ENCODE data around the gene XRCC4. TPM values are rescaled to one million over a fixed set of nuclear protein-coding genes. Genes with fewer than 3 reads are reported as not detected.

The XRCC4 gene
- total and polyA plus RNA-seq, 2 of the 13 experiments (the other 11 are each of a cell fraction or from before 2014, with no cell fraction given) = 2.8 to 12.6 TPM

- Histone ChIP-seq H3K4me2 (ENCODE audit: low read depth, low read length) (no peak overlapping the region), H3K9ac (ENCODE audit: insufficient read depth, low read depth, low read length) (no peak overlapping the region), H3K4me1 (ENCODE audit: insufficient read depth, low read length) (no peaks in the 10 kb centered on the region), H3K79me2 (ENCODE audit: insufficient read depth, low read length) (no peaks in the 10 kb centered on the region), H3K4me3 (replicated peaks in 1 of 3; ENCODE audit: insufficient read depth in 1 of 3, low read depth in 2 of 3, low read length in 3 of 3) (no peak overlapping the region), H2AFZ (ENCODE audit: low read length) (no peak overlapping the region), H3K27ac (ENCODE audit: extremely low read length, insufficient read depth, low read length) (no peak overlapping the region), H3K27me3 (ENCODE audit: control insufficient read depth in 1 of 2, insufficient read depth in 2 of 2, low read length in 2 of 2) (no peaks in the 10 kb centered on the region), H3K36me3 (replicated peaks in 1 of 2; ENCODE audit: control insufficient read depth in 1 of 2, insufficient read depth in 2 of 2, low read length in 2 of 2) (peaks cover 0 to 2% of the 10 kb centered on the region in 2 experiments; a peak in 3 of 5 replicates), H4K20me1 (ENCODE audit: insufficient read depth, low read length) (no peaks in the 10 kb centered on the region), H3K9me3 (ENCODE audit: low read length) (no peaks in the 10 kb centered on the region)
- DNase-seq (ENCODE audit: low spot score) (no peak), ATAC-seq (no peak), FAIRE-seq (no peak)
- WGBS (ENCODE audit: low lambda C conversion rate) = 93% methylated on average over 3 of the region's 3 CpGs
- BruUV-seq (replicated peaks) = no TSS peak
- ChIA-PET CTCF (ENCODE audit: low intra/inter-chr PET ratio, low total read pairs) (no interaction called here), POLR2A (no interaction called here)
- intact Hi-C loops (cut with micrococcal nuclease; ENCODE audit: unreplicated experiment) = no loop called here
- TF ChIP-seq ZNF207 (IDR thresholded peaks at IDR 0.05; ENCODE audit: borderline replicate concordance) (no peak), ZNF652 (CRISPR knock-in tag; IDR thresholded peaks at IDR 0.05; ENCODE audit: borderline replicate concordance, low read depth) (no peak), ZNF350 (CRISPR knock-in tag; IDR thresholded peaks at IDR 0.05; ENCODE audit: borderline replicate concordance, low read depth) (no peak), MTA3 (CRISPR knock-in tag; IDR thresholded peaks at IDR 0.05) (no peak), NFE2L2 (IDR thresholded peaks at IDR 0.05; ENCODE audit: low read length) (no peak), TARDBP (CRISPR knock-in tag; IDR thresholded peaks at IDR 0.05) (no peak), ZBTB14 (CRISPR knock-in tag; IDR thresholded peaks at IDR 0.05) (no peak), ZNF251 (CRISPR knock-in tag; IDR thresholded peaks at IDR 0.05) (no peak), ZNF605 (CRISPR knock-in tag; IDR thresholded peaks at IDR 0.05) (no peak), ZNF777 (CRISPR knock-in tag; IDR thresholded peaks at IDR 0.05) (no peak), EP300 (IDR thresholded peaks at IDR 0.05; ENCODE audit: low read depth in 2 of 2, low read length in 2 of 2) (no peak), EP300 (CRISPR knock-in tag; IDR thresholded peaks at IDR 0.05; ENCODE audit: borderline replicate concordance) (no peak)
- TF ChIP-seq, protein P1, sequence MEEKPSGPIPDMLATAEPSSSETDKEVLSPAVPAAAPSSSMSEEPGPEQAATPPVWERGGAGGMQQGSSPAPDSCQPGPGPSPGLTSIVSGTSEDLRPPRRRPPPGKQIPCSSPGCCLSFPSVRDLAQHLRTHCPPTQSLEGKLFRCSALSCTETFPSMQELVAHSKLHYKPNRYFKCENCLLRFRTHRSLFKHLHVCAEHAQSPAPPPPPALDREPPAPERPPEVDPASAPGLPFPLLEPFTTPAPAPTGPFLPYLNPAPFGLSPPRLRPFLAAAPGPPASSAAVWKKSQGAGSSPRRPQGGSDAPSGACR (CRISPR knock-in tag; IDR thresholded peaks at IDR 0.05) = no peak
- TF ChIP-seq, protein P2, sequence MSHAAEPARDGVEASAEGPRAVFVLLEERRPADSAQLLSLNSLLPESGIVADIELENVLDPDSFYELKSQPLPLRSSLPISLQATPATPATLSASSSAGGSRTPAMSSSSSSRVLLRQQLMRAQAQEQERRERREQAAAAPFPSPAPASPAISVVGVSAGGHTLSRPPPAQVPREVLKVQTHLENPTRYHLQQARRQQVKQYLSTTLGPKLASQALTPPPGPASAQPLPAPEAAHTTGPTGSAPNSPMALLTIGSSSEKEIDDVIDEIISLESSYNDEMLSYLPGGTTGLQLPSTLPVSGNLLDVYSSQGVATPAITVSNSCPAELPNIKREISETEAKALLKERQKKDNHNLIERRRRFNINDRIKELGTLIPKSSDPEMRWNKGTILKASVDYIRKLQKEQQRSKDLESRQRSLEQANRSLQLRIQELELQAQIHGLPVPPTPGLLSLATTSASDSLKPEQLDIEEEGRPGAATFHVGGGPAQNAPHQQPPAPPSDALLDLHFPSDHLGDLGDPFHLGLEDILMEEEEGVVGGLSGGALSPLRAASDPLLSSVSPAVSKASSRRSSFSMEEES (CRISPR knock-in tag; IDR thresholded peaks at IDR 0.05) = no peak
- TF ChIP-seq, protein P3, sequence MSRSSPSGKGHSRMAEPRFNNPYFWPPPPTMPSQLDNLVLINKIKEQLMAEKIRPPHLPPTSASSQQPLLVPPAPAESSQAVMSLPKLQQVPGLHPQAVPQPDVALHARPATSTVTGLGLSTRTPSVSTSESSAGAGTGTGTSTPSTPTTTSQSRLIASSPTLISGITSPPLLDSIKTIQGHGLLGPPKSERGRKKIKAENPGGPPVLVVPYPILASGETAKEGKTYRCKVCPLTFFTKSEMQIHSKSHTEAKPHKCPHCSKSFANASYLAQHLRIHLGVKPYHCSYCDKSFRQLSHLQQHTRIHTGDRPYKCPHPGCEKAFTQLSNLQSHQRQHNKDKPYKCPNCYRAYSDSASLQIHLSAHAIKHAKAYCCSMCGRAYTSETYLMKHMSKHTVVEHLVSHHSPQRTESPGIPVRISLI (CRISPR knock-in tag; IDR thresholded peaks at IDR 0.05; ENCODE audit: borderline replicate concordance) = no peak
- in situ Hi-C loops (cut with HindIII; ENCODE audit: extremely low pct_ligation_motif_present, low pct_unique_long_range_greater_than_20kb) = no loop called here
Measured at GRCh38 chr5:83049370-83049885, 27.9 kb upstream of the XRCC4 start.
